ENCODE measurements around the gene HIC1.

DNA sequence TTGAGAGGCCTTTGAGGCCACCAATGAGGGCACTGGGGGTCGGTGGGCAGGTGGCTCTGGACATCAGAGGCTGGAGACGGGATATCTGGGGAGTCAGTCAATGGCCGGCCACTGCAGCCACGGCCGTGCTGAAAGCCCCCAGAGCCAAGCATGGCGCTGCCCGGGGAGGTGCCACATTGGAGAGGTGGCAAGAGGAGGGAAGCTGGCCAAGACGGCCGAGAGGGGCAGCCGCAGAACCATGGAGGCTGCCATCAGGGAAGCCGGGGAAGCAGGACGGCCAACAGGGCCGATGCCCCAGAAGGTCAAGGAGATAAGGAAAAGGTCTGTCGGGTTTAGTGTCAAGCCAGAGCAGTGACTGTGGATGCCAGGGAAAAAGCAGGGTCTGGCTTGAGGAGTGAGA is 39.6 kb upstream of the HIC1 start:
- TF ChIP-seq, protein P1, sequence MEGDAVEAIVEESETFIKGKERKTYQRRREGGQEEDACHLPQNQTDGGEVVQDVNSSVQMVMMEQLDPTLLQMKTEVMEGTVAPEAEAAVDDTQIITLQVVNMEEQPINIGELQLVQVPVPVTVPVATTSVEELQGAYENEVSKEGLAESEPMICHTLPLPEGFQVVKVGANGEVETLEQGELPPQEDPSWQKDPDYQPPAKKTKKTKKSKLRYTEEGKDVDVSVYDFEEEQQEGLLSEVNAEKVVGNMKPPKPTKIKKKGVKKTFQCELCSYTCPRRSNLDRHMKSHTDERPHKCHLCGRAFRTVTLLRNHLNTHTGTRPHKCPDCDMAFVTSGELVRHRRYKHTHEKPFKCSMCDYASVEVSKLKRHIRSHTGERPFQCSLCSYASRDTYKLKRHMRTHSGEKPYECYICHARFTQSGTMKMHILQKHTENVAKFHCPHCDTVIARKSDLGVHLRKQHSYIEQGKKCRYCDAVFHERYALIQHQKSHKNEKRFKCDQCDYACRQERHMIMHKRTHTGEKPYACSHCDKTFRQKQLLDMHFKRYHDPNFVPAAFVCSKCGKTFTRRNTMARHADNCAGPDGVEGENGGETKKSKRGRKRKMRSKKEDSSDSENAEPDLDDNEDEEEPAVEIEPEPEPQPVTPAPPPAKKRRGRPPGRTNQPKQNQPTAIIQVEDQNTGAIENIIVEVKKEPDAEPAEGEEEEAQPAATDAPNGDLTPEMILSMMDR (conservative IDR thresholded peaks at IDR 0.05; ENCODE audit: low read depth, low read length) = no peak
- TF ChIP-seq BHLHE40 (IDR thresholded peaks at IDR 0.05; ENCODE audit: low read depth, low read length) = no peak
- no peak for TF ChIP-seq POLR2A (IDR thresholded peaks at IDR 0.05; ENCODE audit: low read depth, low read length)
- TF ChIP-seq MAFK (IDR thresholded peaks at IDR 0.05; ENCODE audit: low read depth, low read length) = no peak
